ENCODE data around the gene HCRTR1.

The HCRTR1 gene

DNA sequence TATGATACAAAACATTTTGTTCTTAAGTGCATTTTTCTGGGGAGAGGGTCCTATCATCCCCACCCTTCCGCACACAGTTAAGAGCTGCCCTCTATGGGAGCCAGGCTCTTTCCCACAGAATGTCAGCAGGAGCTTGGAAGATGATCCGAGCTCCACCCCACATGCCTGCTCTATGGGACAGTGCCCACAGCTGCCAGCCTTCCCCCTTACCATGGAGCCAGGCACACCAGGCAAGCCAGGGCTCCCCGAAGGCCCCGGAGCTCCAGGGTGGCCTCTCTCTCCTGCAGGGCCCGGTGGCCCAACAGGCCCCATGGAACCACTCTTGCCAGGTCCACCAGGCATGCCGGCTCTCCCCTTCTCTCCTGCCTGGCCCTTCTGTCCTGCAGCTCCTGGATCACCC, 37.6 kb downstream of the HCRTR1 start:
- Mint-ChIP-seq H3K27ac (no peak overlapping the region), H3K4me3 (no peak overlapping the region), H3K27me3 (no peaks in the 10 kb centered on the region), H3K36me3 (no peaks in the 10 kb centered on the region), H3K9me3 (ENCODE audit: low read depth) (no peaks in the 10 kb centered on the region), H3K4me1 (ENCODE audit: low read depth) (no peaks in the 10 kb centered on the region)

DNA sequence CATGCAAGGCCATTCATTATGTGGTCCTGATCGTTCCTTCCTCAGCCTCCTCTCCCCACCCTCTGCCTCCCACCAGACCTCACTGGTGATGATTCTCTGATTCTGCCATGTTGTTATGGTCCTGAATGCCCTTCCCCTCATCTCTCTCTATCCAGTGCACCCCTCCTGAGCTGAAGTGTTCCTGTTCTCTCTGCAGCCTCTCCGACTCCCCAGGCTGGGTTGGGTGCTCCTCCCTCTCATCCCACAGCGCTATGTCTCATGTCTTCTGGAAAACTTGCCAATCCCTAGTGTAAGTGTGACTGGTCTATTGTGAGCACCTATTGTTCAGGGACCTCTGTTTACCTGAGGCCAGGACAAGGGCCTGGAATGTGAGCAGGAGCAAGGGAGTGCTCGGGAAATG, 38.3 kb downstream of the HCRTR1 start:
- H3K4me3 Mint-ChIP-seq = no peak overlapping the region
- no peak overlapping the region for H3K27ac Mint-ChIP-seq
- H3K36me3 Mint-ChIP-seq = no peaks in the 10 kb centered on the region
- H3K9me3 Mint-ChIP-seq (ENCODE audit: low read depth) = no peaks in the 10 kb centered on the region
- H3K27me3 Mint-ChIP-seq = no peaks in the 10 kb centered on the region
- no peaks in the 10 kb centered on the region for H3K4me1 Mint-ChIP-seq (ENCODE audit: low read depth)

DNA sequence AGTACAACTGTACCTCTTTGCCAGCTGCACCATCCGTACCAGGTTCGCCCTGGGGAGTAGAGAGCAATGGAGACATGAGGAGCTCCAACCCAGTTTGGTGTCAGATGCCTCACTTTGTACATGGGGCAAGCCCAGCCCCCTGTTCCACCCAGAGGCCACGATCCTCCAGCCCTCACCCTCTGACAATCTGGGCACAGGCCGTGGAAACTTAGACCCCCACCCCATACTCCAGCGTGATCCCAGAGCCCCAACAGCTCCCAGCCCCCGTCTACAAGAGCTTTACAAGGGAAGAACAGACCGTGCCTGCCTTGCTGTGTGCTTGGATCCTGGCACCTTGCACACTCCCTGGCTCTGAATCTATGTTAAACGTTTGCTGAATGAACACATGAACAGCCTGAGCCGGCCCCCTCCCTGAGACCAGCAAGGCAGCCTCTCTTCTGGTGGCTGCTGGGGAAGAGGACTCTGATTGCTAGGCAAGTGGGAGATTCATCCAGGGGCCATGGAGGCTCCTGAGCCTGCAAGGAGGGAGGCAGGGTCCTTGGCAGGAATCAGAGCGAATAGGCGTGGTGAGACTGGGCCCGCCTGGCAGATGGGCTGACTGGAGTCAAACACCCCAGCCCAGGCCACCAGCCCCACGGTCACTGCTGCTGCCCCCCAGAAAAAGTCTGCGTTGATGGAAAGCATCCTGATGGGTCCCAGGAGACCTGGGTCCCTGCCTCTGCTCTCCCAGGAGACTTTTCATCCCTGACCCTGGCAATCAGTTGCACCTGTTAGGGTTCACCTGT, 39.7 kb downstream of the HCRTR1 start:
- no peaks in the 10 kb centered on the region for H3K36me3 Mint-ChIP-seq
- no peaks in the 10 kb centered on the region for H3K9me3 Mint-ChIP-seq (ENCODE audit: low read depth)
- no peak overlapping the region for H3K27ac Mint-ChIP-seq
- no peak overlapping the region for H3K4me3 Mint-ChIP-seq
- H3K27me3 Mint-ChIP-seq = no peaks in the 10 kb centered on the region
- no peaks in the 10 kb centered on the region for H3K4me1 Mint-ChIP-seq (ENCODE audit: low read depth)

DNA sequence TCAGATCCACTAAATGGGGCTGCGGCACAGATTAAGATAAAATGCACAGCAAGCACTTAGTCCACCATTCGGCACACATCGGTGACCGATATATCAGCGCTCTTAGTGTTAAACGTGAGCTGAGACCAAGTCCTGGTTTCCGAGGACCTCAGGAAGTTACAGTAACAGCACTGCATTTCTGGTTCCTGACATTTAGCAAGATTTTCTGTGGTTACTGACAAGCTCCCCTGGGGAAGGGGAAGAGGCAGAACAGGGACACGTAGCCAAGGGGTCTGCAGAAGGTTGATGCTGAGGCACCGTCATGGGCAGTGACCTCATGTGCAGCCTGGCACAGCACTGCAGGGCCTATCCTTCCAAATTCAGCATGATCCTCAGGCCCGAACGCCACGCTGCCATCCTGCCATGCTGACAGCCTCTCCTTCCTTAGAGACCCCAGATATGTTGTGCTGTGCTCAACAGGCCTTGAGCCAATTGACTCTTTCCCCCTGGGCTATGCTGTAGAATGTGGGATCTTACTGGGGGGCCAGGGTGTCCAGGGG, 40.6 kb downstream of the HCRTR1 start:
- H3K36me3 Mint-ChIP-seq = no peaks in the 10 kb centered on the region
- no peak overlapping the region for H3K27ac Mint-ChIP-seq
- H3K9me3 Mint-ChIP-seq (ENCODE audit: low read depth) = no peaks in the 10 kb centered on the region
- no peaks in the 10 kb centered on the region for H3K27me3 Mint-ChIP-seq
- H3K4me1 Mint-ChIP-seq (ENCODE audit: low read depth) = no peaks in the 10 kb centered on the region
- no peak overlapping the region for H3K4me3 Mint-ChIP-seq

DNA sequence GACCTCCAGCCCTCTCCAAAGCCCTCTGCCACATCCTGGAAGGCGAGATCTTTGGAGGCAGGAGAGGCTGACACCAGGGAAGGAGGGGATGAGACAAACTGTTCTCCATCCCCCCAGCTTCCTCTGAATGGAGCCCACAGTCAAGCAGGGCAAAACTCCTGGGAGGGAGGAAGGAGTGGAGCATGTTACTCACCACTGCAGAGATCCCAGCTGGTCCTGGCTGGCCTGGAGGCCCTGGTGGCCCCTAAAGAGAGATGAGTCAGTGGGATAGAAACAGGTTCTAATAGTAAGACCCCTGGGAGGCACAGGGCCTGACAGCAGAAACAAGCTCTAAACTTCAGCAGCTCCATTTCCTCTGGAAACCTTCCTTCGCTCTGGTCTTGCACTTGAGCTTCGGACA, 41.2 kb downstream of the HCRTR1 start:
- H3K27ac Mint-ChIP-seq = no peak overlapping the region
- H3K9me3 Mint-ChIP-seq (ENCODE audit: low read depth) = no peaks in the 10 kb centered on the region
- H3K36me3 Mint-ChIP-seq = no peaks in the 10 kb centered on the region
- no peak overlapping the region for H3K4me3 Mint-ChIP-seq
- no peaks in the 10 kb centered on the region for H3K4me1 Mint-ChIP-seq (ENCODE audit: low read depth)
- H3K27me3 Mint-ChIP-seq = no peaks in the 10 kb centered on the region

DNA sequence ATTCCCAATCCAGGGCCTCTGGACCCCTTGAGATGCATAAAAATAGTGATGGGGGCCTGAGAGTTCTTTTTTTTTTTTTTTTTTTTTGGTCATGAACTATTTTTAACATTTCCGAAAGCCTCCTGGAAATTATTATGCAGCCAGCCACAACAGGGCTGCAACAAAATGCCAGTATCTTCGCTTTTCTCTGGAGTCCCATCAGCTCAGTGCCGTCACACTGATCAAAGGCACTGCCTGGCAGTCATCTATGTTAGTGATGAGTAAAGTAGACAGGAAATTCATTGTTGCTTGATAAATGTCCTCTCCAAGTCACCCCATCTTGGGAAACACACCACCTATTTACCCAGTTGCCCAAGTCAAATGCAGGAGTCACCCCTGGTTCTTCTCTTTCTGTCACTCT, 42.4 kb downstream of the HCRTR1 start:
- Mint-ChIP-seq H3K27ac (no peak overlapping the region), H3K9me3 (ENCODE audit: low read depth) (no peaks in the 10 kb centered on the region), H3K36me3 (no peaks in the 10 kb centered on the region), H3K4me1 (ENCODE audit: low read depth) (no peaks in the 10 kb centered on the region), H3K27me3 (no peaks in the 10 kb centered on the region), H3K4me3 (no peak overlapping the region)

DNA sequence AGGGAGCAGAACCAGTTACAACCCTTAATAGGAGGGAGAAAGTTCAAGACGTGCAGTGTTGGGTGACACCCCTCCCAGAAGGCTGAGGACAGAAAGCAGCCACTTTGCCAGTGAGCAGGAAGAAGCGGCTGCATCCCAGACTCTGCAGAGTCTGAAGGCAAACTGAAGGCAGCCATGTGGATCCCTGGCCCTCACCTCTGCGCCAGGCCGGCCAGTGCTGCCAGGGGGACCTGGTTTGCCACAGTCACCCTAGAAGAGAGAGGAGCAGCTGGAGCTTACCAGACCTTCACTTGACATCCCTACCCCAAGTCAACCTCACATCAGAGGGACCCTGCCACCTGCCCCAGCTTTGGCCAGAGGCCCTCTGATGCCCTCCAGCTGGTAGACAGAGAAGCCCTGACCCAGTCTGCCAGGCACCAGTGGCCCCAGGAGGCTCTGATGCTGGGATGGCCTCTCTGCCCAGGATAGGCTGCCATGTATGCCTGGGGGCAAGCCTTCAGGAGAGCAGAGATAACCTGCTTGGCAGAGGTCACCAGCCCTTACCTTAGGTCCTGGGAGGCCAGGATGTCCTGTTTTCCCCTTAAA, 43.5 kb downstream of the HCRTR1 start:
- Mint-ChIP-seq H3K36me3 (no peaks in the 10 kb centered on the region), H3K4me3 (no peak overlapping the region), H3K27ac (no peak overlapping the region), H3K4me1 (ENCODE audit: low read depth) (no peaks in the 10 kb centered on the region), H3K27me3 (no peaks in the 10 kb centered on the region), H3K9me3 (ENCODE audit: low read depth) (no peaks in the 10 kb centered on the region)

DNA sequence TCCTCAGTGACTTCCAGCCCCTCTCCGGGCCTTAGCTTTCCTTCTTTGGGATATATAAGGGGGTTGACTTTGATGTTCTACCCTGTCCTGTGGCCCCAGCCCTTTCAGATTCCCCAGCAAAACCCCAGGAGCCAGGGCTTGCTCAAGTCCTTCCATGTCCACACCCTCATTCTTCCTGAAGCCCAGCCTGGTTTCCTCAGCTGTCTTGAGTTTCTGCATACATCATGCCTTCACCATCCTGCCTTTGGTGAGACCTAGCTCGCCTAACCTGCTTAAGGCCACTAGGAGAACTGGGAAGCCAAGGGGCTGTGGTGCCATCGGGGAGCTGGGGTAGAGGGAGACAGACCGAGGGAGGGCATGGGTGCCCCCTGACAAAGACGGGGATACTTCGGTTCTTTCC, 44.4 kb downstream of the HCRTR1 start:
- Mint-ChIP-seq H3K4me3 (no peak overlapping the region), H3K27me3 (no peaks in the 10 kb centered on the region), H3K9me3 (ENCODE audit: low read depth) (no peaks in the 10 kb centered on the region), H3K4me1 (ENCODE audit: low read depth) (no peaks in the 10 kb centered on the region), H3K27ac (no peak overlapping the region), H3K36me3 (no peaks in the 10 kb centered on the region)

DNA sequence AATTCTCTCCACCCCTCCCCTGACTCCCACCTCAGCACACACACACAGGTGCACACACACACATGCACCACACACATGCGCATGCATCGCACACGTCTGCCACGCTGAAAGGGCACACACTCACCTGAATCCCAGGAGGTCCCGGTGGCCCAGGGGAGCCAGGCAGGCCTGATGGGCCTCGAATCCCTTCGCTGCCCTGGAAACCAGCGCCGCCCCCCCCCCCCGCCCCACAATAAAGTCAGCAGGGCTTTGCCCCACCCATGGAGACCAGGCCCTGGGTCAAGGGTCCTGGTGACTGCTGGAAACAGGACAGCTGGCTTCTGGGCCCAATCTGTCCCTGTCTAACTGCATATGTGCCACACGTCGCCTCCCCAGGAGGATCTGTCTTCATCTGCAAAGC, 45.0 kb downstream of the HCRTR1 start:
- no peak overlapping the region for H3K27ac Mint-ChIP-seq
- H3K4me3 Mint-ChIP-seq = no peak overlapping the region
- H3K27me3 Mint-ChIP-seq = no peaks in the 10 kb centered on the region
- H3K9me3 Mint-ChIP-seq (ENCODE audit: low read depth) = no peaks in the 10 kb centered on the region
- H3K4me1 Mint-ChIP-seq (ENCODE audit: low read depth) = no peaks in the 10 kb centered on the region
- H3K36me3 Mint-ChIP-seq = no peaks in the 10 kb centered on the region

DNA sequence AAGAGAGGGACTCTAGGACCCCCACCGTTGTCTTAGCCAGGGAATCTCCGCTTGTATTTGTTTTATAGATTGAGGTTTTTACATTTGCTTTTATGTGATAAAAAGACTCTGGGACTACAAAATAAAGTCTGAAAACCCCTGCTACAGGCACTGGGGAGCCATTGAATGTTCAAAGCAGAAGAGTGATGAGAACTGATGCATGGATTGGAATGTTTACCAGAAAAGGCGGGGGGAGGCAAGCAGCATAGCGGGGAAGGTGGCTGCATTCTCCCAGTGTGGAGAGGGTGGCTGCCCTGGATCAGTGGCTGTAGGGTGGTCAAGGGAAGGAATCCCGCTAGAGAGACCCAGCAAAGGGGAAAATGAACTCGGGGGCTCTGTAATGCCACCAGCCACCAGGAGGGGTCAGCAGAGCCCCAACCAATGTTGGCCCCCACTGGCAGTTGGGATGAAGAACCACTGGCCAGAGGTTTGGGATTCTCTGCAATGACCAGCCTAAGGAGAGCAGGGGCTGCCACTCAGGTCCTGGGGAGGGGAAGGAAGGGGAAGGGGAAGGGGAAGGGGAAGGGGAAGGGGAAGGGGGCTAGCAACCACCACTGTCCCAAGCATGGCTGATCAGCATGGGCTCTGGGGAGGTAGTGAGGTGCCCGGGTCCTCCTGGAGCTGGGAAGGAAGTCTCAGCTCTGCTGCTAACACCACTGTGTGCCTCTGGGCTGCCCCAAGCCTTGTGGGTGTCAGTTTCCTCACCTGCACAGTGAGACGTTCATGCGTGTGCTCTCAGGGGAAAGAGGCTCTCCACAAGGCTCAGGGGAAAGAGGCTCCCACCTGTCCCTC, 46.3 kb downstream of the HCRTR1 start:
- no peak overlapping the region for H3K4me3 Mint-ChIP-seq
- H3K9me3 Mint-ChIP-seq (ENCODE audit: low read depth) = no peaks in the 10 kb centered on the region
- peaks cover under 1% of the 10 kb centered on the region for H3K27me3 Mint-ChIP-seq
- H3K27ac Mint-ChIP-seq = no peak overlapping the region
- H3K4me1 Mint-ChIP-seq (ENCODE audit: low read depth) = no peaks in the 10 kb centered on the region
- no peaks in the 10 kb centered on the region for H3K36me3 Mint-ChIP-seq

DNA sequence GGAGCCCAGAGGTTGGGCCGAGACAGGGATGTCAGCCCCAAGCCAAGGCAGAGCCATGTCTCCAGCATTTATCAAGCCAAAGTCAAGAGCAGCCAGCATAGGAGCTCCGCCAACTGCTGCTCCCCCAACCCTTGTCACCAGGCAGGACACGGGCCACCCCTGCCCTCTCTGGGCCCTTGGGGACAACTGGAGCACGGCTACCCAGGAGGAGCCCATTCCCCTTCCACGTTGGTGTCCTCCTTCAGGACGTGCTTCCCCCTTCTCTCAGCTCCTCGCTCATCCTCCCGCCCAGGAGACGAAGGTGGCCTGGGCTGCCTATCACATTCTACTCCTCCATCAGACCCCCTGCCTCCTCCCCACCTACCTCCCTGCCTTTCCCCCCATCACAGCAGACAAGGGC, 47.0 kb downstream of the HCRTR1 start:
- no peaks in the 10 kb centered on the region for H3K36me3 Mint-ChIP-seq

DNA sequence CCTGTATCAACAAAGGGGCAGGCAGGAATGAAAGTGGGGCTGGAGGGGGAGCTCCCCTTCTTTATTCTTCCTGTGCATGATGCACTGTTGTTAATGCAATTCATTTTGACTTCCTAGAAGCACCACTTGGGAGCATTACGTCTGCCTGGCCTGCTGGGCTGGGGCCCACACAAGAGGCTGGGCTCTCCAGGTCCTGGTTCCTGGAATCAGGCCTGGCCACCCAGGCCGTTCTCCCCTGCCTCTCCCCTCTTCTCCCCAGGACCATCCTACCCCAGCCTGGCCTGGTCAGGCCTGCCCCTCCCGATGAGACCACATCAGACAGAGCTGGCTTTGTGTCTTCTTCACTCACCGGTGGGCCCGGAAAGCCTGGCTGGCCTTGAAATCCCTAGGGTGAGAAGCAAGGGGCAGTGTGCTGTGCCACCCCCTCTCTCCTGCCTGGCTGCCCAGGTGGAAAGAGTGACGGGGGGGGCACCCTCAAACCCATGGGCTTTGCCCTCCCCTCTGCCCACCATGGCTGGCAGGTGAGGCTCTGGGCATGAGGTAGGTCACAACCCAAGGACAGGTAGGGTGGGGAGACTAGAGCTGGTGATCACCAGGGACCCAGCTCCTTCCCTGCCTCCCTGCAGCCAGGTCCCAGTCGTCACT, 47.9 kb downstream of the HCRTR1 start:
- no peak overlapping the region for H3K27ac Mint-ChIP-seq
- no peaks in the 10 kb centered on the region for H3K9me3 Mint-ChIP-seq (ENCODE audit: low read depth)
- peaks cover 10% of the 10 kb centered on the region for H3K4me1 Mint-ChIP-seq (ENCODE audit: low read depth)
- H3K4me3 Mint-ChIP-seq = no peak overlapping the region
- no peaks in the 10 kb centered on the region for H3K36me3 Mint-ChIP-seq
- peaks cover 7% of the 10 kb centered on the region for H3K27me3 Mint-ChIP-seq

More for the DNA sequence above, 47.0 kb downstream of the HCRTR1 start:
- Mint-ChIP-seq H3K4me1 (ENCODE audit: low read depth) (peaks cover 3% of the 10 kb centered on the region), H3K27ac (no peak overlapping the region), H3K4me3 (no peak overlapping the region), H3K9me3 (ENCODE audit: low read depth) (no peaks in the 10 kb centered on the region), H3K27me3 (peaks cover 3% of the 10 kb centered on the region)

DNA sequence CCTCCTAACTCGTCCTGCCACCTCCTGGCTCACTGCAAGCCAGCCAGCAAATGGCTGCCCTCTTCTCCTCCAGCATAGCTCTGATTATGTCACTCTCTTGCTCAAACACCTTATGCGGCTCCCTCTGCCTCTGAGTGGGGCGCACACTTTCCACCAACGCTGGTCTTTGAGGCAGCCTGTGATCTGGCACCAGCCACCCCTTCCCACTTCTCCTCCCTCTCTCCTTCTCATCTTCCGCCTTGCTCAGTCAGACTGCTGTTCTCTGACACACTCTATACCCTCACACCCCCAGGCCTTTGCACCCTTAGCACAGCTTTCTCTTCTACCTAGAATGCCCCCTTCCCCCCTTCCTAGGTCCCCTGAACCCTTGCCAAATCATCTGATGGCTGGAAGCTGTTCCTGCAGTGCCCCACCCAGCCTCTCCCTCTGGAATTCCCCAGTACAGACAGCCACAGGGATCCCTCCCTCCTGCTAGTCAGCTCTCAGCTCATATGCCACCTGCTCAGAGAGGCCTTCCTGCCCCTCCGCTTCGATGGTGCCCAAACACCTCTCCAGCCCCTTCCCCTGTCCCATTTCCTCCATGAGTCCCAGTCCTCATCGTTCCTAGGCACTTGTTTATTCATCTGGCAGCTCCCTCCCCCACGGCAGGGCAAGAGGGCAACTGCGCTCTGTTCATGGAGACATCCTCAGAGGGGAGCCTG, 48.9 kb downstream of the HCRTR1 start:
- no peak overlapping the region for H3K27ac Mint-ChIP-seq
- H3K27me3 Mint-ChIP-seq = peaks cover 7% of the 10 kb centered on the region
- H3K4me3 Mint-ChIP-seq = no peak overlapping the region
- no peaks in the 10 kb centered on the region for H3K36me3 Mint-ChIP-seq
- H3K4me1 Mint-ChIP-seq (ENCODE audit: low read depth) = peaks cover 12% of the 10 kb centered on the region
- H3K9me3 Mint-ChIP-seq (ENCODE audit: low read depth) = no peaks in the 10 kb centered on the region

DNA sequence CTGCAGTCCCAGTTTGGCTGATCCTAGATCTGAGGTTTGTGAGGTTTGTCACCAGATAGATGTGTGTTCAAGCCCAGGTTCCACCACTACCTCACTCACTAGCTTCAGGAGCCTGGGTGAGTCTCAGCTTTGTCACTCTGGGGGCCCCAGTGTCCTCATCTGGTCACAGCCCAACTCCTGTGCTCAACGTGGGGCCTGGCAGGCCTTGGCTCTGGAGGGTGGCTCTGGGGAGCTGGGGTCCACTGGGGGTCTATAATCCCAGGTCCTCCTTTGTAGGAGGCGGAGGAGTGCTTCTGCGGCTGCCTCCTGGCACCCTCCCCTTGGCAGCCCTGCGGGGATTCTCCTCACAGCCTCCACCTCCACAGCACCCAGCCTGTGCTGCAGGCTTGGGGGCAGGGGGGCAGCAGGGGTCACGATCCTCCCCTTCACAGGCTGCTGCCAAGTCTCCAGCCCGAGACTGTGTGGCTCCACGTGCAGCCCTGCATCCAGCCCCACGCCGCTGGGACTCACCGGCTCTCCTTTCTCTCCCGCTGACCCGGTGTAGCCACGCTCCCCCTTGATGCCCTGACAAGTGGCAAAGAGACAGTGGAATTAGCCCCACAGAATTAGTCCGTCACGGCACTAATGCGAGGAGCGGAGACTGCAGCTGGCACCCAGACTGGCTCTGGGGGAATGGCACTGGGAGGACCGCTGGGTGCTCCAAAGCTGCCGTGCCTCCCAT, 49.7 kb downstream of the HCRTR1 start:
- no peak overlapping the region for H3K27ac Mint-ChIP-seq
- peaks cover 12% of the 10 kb centered on the region for H3K4me1 Mint-ChIP-seq (ENCODE audit: low read depth)
- H3K36me3 Mint-ChIP-seq = no peaks in the 10 kb centered on the region
- peaks cover 7% of the 10 kb centered on the region for H3K27me3 Mint-ChIP-seq
- no peaks in the 10 kb centered on the region for H3K9me3 Mint-ChIP-seq (ENCODE audit: low read depth)
- H3K4me3 Mint-ChIP-seq = no peak overlapping the region

Data from activated naive CD8-positive, alpha-beta T cell (primary cell).